Adrenal gland (tissue), 5 donors: ENCODE results near the gene KCNB1.

Experiments
- CTCF ChIP-seq, 6 experiments: fragments of 450-650 bp in 4 of 6; fragments of 200-600 bp in 2 of 6; sonication (generic) in 1 of 6; IDR thresholded peaks; 1 replicate in 5 of 6; 2 replicates in 1 of 6; pipeline versions ENCODE4 v1.5.1 to v1.8.0; 2016 to 2021; ENCODE audit warnings: antibody characterized with exemption in 6 of 6, mild to moderate bottlenecking in 2 of 6, moderate library complexity in 1 of 6
- POLR2A ChIP-seq, 2 donors: fragments of 450-650 bp; IDR thresholded peaks; one replicate each; pipeline ENCODE4 v1.6.1; 2017; ENCODE audit warnings: antibody characterized with exemption in 2 of 2, mild to moderate bottlenecking in 2 of 2, moderate library complexity in 1 of 2
- donor health status: DM: no; HTN: no; CAD: no.

GRCh38 chr20:49379338-49379737 is 103.1 kb downstream of the KCNB1 start:
- no peak for TF ChIP-seq CTCF (IDR thresholded peaks at IDR 0.05)
- no peak for TF ChIP-seq POLR2A (IDR thresholded peaks at IDR 0.05)
